Ramos (cell line): ENCODE data around the gene FRYL.
"Not testable (repeated sequence)": the region's sequence is repeated elsewhere in the genome, so short reads cannot be mapped to it uniquely, and the experiment has no call there.

ENCODE experiments used
- in situ Hi-C: fragments of 300-500 bp; cut with MboI; formaldehyde crosslinking; loops from one replicate; pipeline ENCODE4 v1.14.3; 2022; ENCODE audit warnings: low sequenced_read_pairs; ENCODE audit not compliant: unreplicated experiment

FRYL gene

DNA sequence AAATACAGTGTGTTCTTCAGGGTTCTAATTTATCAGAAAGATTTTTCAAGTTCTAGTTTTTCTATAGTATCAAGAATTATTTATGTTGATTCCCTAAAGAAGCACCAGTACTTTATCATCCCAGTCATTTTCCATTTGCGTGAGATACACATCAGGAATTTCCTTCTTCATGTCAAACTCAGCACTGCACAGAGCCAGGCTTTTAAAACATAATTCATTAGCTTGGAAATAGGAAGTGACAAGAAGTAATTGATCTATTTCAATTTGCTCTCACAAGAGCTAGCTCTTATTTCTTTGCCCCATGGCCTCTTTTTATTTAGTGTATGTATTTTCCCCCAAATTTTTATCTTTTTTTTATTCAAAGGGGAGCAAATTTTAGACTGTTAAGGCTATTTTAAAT is 309.9 kb downstream of the FRYL start:
- in situ Hi-C loops = no loop called here

DNA sequence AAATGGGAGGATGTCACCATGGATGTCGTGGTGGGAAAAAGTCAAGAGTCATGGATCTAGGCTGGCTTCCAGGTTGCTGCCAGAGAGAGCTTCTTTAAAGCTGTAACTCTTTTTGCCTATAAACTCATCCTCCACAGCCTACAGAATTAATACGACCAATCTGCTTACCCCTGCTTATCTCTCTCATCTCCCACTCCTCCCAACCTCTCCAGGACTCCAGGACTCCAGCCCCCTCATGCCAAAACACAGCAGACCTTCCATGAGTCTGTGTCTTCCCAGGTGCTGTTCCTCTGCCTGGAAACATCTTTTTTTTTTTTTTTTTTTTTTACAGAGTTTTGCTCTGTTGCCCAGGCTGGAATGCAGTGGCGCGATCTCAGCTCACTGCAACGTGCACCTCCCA is 312.2 kb downstream of the FRYL start:
- in situ Hi-C loops = no loop called here

DNA sequence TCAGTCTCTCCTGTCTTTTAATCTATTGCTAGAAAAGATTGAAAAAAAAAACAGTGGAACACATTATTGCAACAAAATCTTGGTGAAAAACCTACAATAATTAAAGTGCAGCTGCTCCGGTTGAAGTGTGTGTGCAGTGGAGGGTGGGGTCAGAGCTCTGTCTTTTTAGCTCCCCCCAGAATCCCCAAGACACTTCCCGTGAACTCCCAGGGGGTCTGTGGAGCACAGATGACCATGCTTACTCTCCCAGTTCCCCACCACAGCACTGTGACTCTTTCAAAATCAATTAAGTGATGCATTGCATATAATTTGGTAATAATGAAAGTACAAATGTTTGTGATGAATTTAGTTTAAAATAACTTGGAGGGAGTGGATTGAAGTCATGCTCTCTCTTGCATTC is 312.6 kb downstream of the FRYL start:
- in situ Hi-C loops = no loop called here

DNA sequence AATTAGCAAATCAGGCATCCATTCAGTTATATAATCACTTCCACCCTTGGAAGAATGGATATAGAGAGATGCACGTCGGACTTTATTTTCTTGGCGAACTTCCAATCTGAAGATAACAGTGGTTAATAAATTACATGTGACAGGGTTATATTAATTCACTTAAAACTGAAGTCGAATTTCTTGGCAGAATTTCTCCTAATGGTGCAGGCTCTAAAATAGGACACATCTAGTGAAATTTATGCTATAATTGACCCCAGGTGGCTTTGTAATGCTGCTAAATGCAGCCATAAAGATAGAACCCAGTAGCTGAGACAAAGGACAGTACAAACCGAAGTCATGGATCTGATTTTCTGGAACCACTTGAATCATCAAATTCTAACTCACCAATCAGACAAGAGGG is 317.7 kb downstream of the FRYL start:
- in situ Hi-C loops = no loop called here

DNA sequence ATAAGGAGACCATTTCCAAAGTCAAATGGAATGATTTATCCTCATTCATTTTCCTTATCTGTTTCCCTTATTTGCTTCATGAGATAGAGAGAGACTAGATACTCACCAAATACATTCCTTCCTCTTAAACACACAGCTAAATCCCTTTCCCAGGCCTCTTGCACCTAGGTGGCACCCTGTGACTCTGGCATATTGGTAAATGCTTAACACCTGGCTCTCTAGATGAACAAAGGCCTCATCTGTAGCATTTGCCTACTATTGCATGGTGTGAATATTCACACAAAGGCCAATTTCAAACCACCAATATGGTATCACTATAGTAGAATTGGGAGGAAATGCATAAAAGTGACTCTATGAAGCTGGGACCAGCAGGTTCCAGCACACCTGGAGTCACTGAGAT is 319.1 kb downstream of the FRYL start:
- in situ Hi-C loops = no loop called here

DNA sequence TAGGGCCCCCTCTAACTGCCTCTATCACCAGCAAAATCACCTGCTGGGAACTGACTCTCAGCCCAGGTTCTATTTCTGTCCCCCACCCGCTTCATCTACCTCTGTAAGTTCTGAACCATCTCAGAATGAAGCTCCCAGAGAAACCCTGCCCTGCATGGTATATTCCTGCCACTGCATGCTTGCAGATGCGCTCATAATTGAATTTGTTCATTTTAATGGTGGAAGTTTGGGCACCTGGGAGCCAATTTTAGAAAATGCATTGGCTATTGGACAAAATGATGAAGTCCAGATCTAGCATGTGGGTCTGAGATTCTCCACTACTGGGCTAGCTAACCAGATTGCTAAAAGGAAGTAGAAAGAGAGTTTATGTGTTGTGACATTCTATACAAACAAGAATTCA is 325.5 kb downstream of the FRYL start:
- in situ Hi-C loops = no loop called here

DNA sequence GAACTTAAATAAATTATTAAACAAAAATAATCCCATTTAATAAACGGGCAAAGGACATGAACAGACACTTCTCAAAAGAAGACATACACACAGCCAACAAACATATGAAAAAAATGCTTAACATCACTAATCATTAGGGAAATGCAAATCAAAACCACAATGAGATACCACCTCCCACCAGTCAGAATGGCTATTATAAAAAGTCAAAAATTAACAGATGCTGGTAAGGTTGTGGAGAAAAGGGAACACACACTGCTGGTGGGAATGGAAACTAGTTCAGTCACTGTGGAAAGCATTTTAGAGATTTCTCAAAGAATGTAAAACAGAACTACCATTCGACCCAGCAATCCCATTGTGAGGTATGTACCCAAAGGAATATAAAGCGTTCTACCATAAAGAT is 328.4 kb downstream of the FRYL start:
- in situ Hi-C loops = not testable (repeated sequence)

DNA sequence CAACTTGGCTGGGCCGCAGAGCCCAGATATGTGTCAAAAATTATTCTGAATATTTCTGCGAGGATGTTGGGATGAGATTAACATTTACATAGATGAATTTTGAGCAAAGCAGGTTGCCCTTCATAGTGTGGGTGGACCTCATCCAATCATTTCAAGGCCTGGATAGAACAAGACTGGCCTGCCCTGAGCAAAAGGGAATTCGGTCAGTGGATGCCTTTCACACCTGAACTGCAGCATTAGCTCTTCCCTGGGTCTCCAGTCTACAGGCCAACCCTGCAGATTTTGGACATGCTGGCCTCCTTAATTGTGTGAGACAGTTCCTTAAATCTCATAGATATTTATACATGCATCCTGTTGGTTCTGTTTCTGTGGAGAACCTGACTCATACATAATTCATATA is 329.3 kb downstream of the FRYL start:
- in situ Hi-C loops = no loop called here

DNA sequence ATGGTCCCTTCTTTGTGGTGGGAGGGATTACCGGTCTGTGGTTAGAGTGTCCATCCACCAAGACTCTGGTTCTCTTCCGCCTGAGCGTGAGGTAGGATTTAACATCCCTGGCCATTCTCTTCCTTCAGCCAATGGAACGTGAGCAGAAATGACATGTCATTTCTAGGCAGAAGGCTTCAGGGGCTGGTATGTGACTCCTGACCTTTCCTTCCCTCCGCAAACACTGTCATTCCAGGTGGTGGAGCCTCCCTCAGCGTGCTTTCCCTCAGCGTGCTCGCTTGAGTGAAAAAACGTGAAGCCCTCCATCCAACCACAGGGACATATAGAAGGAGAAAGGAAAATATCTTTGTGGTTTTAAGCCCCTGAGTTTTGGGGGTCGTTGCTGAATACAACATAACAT is 330.9 kb downstream of the FRYL start:
- in situ Hi-C loops = no loop called here
